HK-2 (cell line): Measurements from ENCODE around the gene GMDS.
A peak's percentile ranks its signal among the peaks of the same experiment; 100 is the strongest.
"Not testable (repeated sequence)": the region's sequence is repeated elsewhere in the genome, so short reads cannot be mapped to it uniquely, and the experiment has no call there.

Experiments used
- DNase-seq: peaks from one replicate; pipeline ENCODE4 v3.0.0-alpha.2; 2018; ENCODE audit not compliant: unreplicated experiment

The GMDS gene

GRCh38 chr6:1770968-1771723, 474.3 kb downstream of the GMDS start:
- no peak for DNase-seq

GRCh38 chr6:1770435-1770843, 475.0 kb downstream of the GMDS start:
- no peak for DNase-seq

DNA sequence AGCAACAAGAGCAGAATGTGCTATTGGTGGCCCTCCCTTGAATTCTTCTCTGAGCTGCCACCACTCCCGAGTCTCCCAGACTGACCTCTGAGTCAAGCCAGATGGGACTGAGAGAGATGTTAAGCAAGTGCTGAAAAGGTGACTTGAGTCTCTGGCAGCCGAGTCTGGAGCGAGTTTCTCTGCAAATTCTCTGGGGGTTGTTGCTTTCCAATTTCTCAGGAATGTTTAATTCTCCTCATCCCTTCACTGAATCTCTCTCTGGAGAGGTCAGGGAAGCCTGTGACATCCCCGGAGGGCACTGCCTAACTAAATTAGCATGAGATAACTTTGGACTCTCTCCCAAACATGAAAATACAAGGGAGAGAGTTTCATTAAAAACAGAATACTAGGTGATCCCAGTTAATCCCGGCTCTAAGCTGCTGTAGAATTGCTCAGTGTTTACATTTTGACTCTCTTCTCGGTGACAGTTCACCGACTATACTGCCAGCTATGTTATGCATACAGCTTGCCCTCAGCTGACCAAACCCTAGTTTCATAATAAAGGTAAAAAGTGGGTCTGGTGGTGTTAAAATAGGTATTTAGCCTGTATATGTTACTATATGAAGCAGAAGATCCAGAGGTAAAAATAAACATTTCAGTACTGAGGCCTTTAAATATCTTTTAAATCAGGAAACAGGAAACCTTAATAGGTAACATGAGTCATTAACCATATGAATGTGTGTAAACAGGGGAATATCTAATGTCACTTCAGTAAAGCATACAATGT, 477.7 kb downstream of the GMDS start:
- no peak for DNase-seq

DNA sequence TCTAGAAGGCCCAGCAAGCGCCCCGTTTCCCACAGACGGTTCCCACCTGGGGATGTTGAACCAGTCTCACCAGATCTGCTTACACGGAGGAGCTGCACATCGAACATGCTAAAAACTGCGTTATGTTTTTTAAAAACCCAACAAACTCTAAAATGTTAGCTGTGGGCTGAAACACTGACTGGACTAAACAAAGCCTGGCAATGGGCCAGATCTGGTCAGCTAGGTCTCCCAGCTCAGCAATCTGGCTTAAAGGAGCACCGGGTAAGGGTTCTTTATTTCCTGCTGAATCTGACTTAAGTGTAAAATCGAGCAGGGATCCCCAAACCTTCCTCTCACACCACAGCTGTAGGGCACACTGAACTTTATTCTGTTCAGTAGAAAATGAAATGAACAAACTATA, 478.8 kb downstream of the GMDS start:
- no peak for DNase-seq

DNA sequence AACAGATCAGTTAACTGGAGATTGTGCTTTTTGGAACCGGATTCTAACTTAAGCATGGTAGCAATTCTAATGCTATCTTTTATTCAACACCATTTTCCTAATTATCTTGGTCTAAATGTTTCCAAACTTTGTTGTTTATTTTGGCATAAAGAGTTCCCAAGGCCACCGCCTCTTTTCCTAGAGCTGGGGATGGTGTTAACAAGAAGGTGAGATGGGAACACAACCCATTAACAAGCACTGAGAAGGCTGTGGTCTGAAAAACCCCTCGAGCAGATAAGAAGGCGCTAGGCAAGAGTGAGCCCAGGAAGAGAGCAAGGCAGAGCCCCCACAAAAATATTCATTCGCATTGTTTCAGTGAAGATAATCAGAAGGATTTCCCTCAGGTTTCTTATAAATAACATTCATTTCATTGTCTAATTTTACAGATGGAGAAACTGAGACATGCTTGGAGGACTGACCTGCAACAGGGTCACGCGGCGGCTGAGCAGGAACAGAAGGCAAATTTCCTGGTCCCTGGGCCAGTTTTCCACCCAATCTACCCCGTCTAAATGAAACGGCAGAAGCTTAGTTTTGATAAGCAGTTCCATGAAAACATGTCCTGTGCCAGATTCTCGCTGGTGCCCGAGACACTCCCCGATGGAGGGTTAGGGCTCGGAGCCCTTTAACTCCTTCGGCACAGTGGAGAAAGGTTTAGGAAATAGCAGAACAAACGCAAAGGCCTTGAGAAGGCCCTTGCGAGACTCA, 480.1 kb downstream of the GMDS start:
- DNase-seq, result no peak

- DNase-seq, result no peak
Observed at GRCh38 chr6:1764397-1764987, 480.9 kb downstream of the GMDS start.

DNA sequence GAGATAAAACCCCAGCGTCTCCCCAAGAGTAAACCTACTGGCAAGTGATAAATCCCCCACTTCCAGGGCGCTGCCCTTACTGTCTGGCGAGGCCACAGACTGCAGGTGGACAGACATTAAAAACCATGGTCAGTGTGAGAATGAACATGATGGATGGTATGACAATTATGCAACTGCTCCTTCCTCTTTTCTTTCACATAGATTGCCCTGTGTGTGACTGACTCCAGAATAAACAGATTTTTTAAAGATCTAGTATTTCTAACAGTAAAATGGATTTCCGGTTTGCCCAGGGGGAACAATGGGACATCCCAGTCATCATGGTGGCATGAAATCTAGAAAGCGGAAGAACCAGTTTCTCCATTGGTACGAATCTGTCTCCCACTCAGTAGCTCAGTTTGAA, 482.0 kb downstream of the GMDS start:
- no peak for DNase-seq

- DNase-seq, result no peak
Observed at GRCh38 chr6:1762203-1762602, 483.2 kb downstream of the GMDS start.

DNA sequence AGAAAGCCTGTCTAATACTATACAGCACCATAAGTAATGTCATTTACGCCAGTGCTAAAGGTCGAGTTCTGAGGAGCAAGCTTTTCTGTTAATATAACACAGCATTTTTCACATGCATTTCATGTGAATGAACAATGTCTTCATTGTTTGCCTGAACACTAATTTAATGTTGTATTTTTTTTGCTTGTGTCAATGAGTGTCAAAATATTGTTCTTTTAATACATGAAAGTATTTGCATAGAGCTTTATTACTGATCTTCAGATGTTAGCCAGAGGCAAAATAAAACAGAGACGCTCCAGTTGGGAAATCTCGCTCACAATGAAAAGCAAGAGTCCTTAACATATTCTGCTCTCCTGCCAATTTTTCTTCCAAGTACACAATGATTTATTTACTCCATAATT, 483.9 kb downstream of the GMDS start:
- DNase-seq, result no peak

DNA sequence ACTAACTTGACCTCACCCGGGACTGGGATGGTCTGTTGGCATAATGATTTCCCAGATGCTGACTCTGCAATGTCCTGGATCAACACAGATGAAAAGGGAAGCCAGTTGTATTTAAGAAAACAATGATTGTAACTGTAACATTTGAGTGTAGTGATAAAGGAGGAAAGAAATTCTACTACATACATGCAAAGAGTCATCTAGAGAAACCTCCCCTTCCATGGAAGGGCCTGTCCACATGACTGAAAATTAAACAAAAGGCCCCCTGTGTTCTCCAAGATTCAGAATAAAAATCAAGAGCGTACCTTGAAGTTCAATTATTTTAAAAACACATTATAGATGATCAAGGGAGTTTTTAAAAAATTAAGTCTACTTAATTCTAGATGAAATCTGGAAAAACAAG, 484.5 kb downstream of the GMDS start:
- DNase-seq, result no peak

DNA sequence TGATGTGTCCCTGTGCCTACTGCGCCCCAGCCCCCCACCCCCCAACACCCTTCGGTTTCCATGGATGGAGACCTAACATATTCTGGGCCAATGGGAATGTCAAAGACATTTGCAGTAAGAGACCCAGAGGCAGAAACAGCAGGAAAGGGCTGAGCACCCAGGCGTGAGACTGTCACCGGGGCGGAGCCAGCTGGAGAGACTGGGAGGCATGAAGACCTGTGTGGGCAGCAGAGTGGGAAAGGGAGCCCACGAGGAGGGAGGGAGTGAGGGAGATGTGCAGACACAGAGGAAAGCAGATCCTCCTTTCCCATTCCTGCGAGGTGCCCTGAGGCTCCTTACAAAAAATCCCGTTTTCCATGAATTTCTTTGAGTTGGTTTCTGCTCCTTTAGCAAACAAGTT, 485.5 kb downstream of the GMDS start:
- no peak for DNase-seq

DNA sequence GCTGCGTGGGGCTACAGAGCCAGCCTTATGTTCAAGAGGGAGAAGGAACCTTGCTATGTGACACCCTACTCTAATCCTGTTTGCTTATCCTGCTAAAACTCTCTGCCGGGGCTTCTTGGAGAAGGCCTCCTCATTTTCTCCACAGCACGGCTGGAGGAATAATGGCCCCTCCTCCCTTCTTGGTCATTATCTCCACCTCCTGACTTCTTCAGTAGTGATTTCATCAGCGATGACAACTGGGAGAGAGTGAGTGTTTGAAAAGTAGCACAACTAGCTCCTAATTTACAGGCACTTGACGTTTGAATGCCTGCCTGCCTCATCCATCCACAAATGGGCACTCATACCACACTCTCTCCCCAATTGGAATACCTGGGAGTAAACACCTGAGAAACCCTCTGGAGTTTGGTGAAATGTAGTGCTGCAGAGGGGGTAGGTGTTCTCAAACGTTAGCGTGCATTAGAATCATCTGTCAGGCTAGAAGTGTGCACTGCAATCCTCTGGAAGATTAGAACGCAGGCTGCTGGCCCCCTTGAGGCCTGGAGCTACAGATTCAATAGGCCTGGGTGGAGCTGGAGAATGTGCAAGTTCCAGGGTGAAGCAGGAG, 487.2 kb downstream of the GMDS start:
- no peak for DNase-seq

- DNase-seq, result no peak
Observed at GRCh38 chr6:1757131-1757530, 488.3 kb downstream of the GMDS start.

GRCh38 chr6:1756472-1757129, 488.8 kb downstream of the GMDS start:
- no peak for DNase-seq

GRCh38 chr6:1751063-1751462, 494.3 kb downstream of the GMDS start:
- not testable (repeated sequence) for DNase-seq

- DNase-seq, result no peak
Observed at GRCh38 chr6:1749041-1749440, 496.4 kb downstream of the GMDS start.

DNA sequence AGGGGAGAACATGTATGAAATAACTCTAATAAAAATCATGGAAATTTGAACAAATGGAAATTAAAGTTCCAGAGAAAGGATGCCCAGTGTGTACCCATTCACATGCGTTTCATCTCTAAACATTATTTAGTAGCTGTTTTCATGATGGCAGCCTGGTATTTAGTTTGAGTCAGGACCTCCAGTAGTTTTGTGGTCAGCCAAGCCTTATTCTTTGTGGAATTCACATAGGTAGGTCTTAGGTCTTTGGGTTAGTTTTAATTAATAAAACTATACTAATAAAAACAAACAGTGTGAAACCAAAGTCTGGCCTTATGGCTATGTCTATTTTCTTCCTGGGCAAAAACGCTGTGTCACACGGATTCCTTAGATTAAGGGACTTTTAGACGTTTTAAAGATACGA, 497.9 kb downstream of the GMDS start:
- no peak for DNase-seq

GRCh38 chr6:1747003-1747402, 498.4 kb downstream of the GMDS start:
- peak; percentile 37 for DNase-seq

GRCh38 chr6:1745814-1746213, 499.6 kb downstream of the GMDS start:
- peak; percentile 42 for DNase-seq

- DNase-seq, result no peak
Observed at GRCh38 chr6:1744543-1744942, 500.9 kb downstream of the GMDS start.

DNA sequence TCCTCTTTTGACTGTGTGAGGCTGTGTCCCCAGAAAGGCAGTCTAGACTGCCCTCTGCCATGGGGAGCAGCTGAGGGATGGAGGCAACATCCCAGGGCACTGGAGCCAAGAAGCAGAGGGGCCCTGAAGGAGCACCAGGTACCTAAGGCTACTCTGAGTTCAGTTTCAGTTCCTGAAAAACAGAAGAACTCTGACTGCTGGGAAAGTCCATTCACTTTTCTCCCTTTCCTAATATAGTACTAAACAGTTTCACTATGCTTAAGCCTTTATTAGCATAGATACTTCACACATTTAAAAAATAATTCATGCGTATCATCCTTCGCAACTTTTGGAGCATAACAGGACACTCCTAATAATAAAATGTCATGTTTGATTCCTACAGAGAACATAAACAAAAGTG, 505.7 kb downstream of the GMDS start:
- no peak for DNase-seq
